Measurements from ENCODE around the gene SMIM7.

The SMIM7 gene

DNA sequence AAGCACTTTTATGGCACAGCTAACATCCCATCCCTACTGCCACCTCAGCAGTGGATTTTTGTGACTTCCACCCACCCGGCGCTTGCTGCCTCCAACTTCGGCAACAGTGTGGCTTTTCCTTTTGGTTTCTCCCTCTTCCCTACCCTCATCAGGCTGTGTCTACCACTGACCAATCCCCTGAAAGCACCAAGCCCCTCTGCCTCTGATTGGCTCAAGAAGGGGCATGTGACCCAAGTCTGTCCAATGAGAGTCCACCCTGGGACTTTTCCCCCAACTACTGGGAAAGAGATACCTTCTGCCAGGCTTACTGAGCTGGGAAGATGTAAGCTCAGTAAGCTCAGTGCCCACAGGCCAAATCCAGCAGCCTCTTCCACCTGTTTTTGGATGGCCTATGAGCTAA, 5.8 kb downstream of the SMIM7 start:
- TF ChIP-seq, protein P1, sequence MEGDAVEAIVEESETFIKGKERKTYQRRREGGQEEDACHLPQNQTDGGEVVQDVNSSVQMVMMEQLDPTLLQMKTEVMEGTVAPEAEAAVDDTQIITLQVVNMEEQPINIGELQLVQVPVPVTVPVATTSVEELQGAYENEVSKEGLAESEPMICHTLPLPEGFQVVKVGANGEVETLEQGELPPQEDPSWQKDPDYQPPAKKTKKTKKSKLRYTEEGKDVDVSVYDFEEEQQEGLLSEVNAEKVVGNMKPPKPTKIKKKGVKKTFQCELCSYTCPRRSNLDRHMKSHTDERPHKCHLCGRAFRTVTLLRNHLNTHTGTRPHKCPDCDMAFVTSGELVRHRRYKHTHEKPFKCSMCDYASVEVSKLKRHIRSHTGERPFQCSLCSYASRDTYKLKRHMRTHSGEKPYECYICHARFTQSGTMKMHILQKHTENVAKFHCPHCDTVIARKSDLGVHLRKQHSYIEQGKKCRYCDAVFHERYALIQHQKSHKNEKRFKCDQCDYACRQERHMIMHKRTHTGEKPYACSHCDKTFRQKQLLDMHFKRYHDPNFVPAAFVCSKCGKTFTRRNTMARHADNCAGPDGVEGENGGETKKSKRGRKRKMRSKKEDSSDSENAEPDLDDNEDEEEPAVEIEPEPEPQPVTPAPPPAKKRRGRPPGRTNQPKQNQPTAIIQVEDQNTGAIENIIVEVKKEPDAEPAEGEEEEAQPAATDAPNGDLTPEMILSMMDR (conservative IDR thresholded peaks at IDR 0.05): no peak

DNA sequence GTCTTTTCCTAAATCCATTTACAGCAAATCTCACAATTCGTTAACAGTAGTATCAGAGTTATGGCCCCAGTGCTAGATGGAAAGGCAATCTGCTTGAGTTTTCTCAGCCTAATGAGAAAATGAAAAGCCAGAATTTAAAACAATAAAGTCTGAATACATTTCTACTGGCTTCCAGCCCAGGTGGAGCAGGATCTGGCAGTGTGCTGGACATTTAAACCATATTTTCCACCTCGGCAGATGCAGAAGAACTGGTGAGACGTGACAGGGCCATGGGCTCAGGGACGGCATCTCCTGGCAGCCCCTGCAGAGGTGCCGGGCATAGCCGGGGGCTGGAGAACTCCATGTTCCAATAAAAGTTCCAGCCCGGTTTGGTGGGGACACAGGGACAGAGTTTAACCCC, 7.1 kb downstream of the SMIM7 start:
- H3K27ac ChIP-seq: peak overlapping the region; percentile 94
- TF ChIP-seq, protein P1 (conservative IDR thresholded peaks at IDR 0.05): no peak

More for the DNA sequence above, 5.8 kb downstream of the SMIM7 start:
- H3K27ac ChIP-seq: peak overlapping the region; percentile 94

DNA sequence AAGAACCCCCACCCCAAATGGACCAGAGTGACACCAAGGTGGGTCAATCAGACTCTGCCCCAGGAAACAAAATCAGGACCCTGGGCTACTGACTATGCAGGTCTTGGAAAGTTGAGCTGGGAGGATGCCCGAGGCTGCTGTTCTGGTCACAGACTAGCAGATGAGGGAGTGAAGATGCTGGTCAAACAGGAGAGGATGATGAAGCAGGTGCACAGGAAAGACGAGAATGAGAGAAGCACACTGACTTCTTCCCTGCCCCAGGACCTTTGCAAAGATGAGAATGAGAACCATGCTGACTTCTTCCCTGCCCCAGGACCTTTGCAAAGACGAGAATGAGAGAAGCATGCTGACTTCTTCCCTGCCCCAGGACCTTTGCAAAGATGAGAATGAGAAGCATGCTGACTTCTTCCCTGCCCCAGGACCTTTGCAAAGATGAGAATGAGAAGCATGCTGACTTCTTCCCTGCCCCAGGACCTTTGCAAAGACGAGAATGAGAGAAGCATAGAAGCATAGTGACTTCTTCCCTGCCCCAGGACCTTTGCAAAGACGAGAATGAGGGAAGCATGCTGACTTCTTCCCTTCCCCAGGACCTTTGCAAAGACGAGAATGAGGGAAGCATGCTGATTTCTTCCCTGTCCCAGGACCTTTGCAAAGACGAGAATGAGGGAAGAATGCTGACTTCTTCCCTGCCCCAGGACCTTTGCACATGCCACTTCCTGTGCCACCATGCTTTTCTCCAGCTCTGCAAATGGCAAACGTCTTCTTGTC, 8.3 kb downstream of the SMIM7 start:
- H3K27ac ChIP-seq: peak overlapping the region; percentile 94

DNA sequence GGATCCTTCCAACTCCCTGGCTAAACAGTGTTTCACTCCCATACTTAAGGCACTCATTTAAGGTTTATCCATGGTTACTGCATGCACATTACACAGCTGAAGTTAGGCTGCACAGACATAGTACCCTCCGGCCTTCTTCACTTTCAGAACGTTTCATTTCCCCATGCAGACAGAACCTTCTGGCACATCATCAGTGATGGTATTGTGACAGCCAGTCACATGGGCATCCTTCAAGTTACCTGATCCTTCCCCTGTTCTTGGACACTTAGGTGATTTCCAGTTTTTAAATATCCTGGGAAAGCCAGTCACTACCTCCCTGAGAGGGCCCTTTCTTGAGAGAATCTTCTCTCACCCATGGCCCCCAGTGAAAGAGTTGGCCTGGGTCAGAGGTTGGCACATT, 9.1 kb downstream of the SMIM7 start:
- TF ChIP-seq, protein P1 (conservative IDR thresholded peaks at IDR 0.05): no peak
- H3K27ac ChIP-seq: peak overlapping the region; percentile 94

DNA sequence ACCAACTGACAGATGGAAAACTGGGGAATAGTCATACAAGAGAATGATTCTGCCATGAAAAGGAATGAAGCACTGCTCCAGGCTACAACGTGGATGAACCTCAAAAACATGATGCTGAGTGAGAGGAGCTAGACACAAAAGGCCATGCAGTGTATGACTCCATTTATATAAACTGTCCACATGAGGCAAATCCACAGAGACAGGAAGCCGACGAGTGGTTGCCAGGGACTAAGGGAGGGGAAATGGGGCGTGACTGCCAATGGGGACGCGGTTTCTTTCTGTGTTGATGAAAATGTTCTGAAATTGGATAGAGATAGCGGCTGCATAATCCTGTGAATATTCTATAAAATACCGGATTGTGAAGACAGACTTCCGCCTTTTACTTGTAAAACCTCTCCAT, 10.2 kb downstream of the SMIM7 start:
- peak overlapping the region; percentile 94; the same call in 1 of the 2 replicates for H3K27ac ChIP-seq
- TF ChIP-seq, protein P1 (conservative IDR thresholded peaks at IDR 0.05): no peak

DNA sequence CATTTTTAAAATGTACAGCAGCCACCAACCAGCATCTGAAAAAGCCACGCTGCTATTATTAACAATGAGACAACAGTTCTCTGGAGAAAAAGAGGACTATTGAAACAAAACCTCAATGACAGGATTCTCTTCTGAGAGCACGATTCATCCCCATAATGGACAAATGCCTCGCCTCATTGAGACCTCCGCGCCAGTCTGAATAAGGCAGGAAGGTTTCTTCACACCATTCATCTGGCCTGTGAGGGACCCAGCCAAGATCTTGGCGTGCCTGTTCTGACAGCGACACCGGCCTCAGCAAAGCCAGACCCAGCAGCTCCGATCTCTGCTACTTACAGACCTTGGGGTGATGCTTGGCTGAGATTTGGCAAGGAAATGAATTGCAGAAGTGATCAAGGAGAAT, 14.8 kb downstream of the SMIM7 start:
- H3K27ac ChIP-seq: no peak overlapping the region
- TF ChIP-seq, protein P1 (conservative IDR thresholded peaks at IDR 0.05): no peak

DNA sequence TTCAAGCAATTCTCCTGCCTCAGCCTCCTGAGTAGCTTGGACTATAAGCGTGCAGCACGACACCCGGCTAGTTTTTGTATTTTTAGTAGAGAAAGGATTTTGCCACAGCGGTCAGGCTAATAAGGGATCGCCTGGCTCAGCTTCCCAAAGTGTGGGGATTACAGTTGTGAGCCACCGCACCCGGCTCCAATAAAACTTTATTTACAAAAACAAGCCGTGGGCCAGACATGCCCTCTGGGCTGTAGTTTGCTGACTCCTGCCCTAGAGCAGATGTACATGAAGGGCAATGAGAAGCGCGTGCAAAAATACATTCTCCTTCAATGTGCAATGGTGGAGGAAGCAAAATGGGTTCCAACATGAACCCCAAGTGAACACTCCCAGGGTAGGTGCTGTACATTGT, 18.2 kb downstream of the SMIM7 start:
- H3K27ac ChIP-seq: no peak overlapping the region
- TF ChIP-seq, protein P1 (conservative IDR thresholded peaks at IDR 0.05): no peak

DNA sequence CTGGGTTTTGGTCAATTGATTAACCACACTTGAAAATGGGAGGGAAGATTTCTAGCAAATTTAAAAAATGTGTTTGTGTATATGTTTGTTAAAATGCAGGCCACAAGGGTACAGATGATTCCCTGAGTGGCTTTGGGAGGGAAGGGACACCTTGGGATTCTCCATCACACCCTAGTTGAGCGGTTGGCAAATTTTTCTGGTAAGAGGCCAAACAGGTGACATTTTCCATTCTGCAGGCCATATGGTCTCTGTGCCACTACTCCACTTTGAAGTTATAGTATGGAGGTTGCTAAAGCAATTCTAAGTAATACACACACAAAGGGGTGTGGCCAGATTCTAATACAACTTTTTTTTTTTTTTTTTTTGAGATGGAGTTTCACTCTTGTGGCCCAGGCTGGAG, 19.0 kb downstream of the SMIM7 start:
- TF ChIP-seq, protein P1 (conservative IDR thresholded peaks at IDR 0.05): no peak
- H3K27ac ChIP-seq: no peak overlapping the region
